ENCODE measurements around the gene ELAVL4. TPM values are rescaled to one million over a fixed set of nuclear protein-coding genes. Genes with fewer than 3 reads are reported as not detected.
A peak's percentile ranks its signal among the peaks of the same experiment; 100 is the strongest.

ELAVL4 gene
- total and polyA plus RNA-seq, 12 donors = 0.18 to 17.7 (median 4.3) TPM; not detected in 2

GRCh38 chr1:50237056-50237455 is 128.3 kb downstream of the ELAVL4 start:
- Histone ChIP-seq H3K4me1 (replicated peaks in 1 of 2) (no peaks in the 10 kb centered on the region), H3K27ac (no peak overlapping the region), H3K4me3 (no peak overlapping the region), H3K36me3 (replicated peaks in 1 of 2) (no peaks in the 10 kb centered on the region), H3K27me3 (peaks cover 2% of the 10 kb centered on the region), H3K9me3 (replicated peaks in 1 of 3) (no peaks in the 10 kb centered on the region)
- WGBS, 4 donors = 73 to 83% (median 81%) methylated on average over 6 of the region's 6 CpGs
- TF ChIP-seq POLR2A (IDR thresholded peaks at IDR 0.05) (no peak), CTCF (IDR thresholded peaks at IDR 0.05) (no peak)
- intact Hi-C loops (cut with DNase I) = no loop called here
- DNase-seq = no peak

GRCh38 chr1:50243939-50244338 is 135.2 kb downstream of the ELAVL4 start:
- no peak for DNase-seq
- H3K27me3 ChIP-seq = no peaks in the 10 kb centered on the region
- intact Hi-C loops (cut with DNase I) = no loop called here
- TF ChIP-seq POLR2A (IDR thresholded peaks at IDR 0.05) (no peak), CTCF (IDR thresholded peaks at IDR 0.05) (no peak)
- 21 to 55% (median 40%) methylated on average over 4 to 5 of the region's 5 CpGs for WGBS, 4 donors
- no peaks in the 10 kb centered on the region for H3K9me3 ChIP-seq (replicated peaks in 1 of 3)
- H3K4me3 ChIP-seq = no peak overlapping the region
- no peaks in the 10 kb centered on the region for H3K4me1 ChIP-seq (replicated peaks in 1 of 2)
- no peaks in the 10 kb centered on the region for H3K36me3 ChIP-seq (replicated peaks in 1 of 2)
- no peak overlapping the region for H3K27ac ChIP-seq

- TF ChIP-seq POLR2A (IDR thresholded peaks at IDR 0.05) (no peak), CTCF (IDR thresholded peaks at IDR 0.05) (no peak)
- Histone ChIP-seq H3K27ac (no peak overlapping the region), H3K36me3 (replicated peaks in 1 of 2) (no peaks in the 10 kb centered on the region), H3K27me3 (no peaks in the 10 kb centered on the region), H3K4me3 (no peak overlapping the region), H3K9me3 (replicated peaks in 1 of 3) (no peaks in the 10 kb centered on the region), H3K4me1 (replicated peaks in 1 of 2) (no peaks in the 10 kb centered on the region)
- intact Hi-C loops (cut with DNase I) = no loop called here
- DNase-seq = no peak
- 50 to 79% (median 62%) methylated on average over 1 of the region's 1 CpG for WGBS, 4 donors
These were observed 138.1 kb downstream of the ELAVL4 start for GRCh38 chr1:50246869-50247268.

- Histone ChIP-seq H3K27me3 (no peaks in the 10 kb centered on the region), H3K4me3 (no peak overlapping the region), H3K36me3 (replicated peaks in 1 of 2) (no peaks in the 10 kb centered on the region), H3K4me1 (replicated peaks in 1 of 2) (no peaks in the 10 kb centered on the region), H3K9me3 (replicated peaks in 1 of 3) (no peaks in the 10 kb centered on the region), H3K27ac (peak overlapping the region in 1 of 5 donors; percentile 28)
- TF ChIP-seq POLR2A (IDR thresholded peaks at IDR 0.05) (no peak), CTCF (IDR thresholded peaks at IDR 0.05) (no peak)
- WGBS, 4 donors = 1 to 2% (median 1%) methylated on average over 5 to 13 of the region's 13 CpGs
- DNase-seq = peak in 2 of 7 donors; percentile 27 to 80
- intact Hi-C loops (cut with DNase I) = no loop called here
These were observed 143.0 kb downstream of the ELAVL4 start for GRCh38 chr1:50251702-50252101.

All from adrenal gland (tissue), 12 donors.